ENCODE measurements around the gene ATAD3B. TPM values are rescaled to one million over a fixed set of nuclear protein-coding genes. Genes with fewer than 3 reads are reported as not detected.

ATAD3B gene
- total and polyA plus RNA-seq, 2 of the 4 experiments (the other 2 are of a cell fraction): 13.8 to 29.0 TPM

GRCh38 chr1:1422465-1423244, 48.9 kb upstream of the ATAD3B start (continued):
- TF ChIP-seq CEBPB (IDR thresholded peaks at IDR 0.05; ENCODE audit: low read depth, low read length): no peak

DNA sequence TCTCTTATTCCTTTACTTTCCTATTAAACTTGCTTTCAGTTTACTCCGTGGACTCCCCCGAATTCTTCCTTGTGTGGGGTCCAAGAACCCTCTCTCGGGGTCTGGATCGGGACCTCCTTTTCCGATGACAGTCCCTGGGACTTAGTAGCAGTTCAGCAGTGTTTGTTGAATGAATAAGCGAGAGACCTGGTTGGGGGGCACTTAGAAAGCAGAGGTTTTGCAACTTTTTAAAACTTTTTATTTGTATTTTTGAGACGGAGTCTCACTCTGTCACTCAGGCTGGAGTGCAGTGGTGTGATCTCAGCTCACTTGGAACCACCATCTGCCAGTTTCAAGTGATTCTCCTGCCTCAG, 48.3 kb upstream of the ATAD3B start:
- Histone ChIP-seq H3K4me3 (ENCODE audit: insufficient read depth, low read depth, low read length) (no peak overlapping the region), H2AK9ac (replicated peaks; ENCODE audit: low read depth, low read length, poor library complexity) (no peak overlapping the region), H3K18ac (ENCODE audit: low read depth, low read length) (no peak overlapping the region), H4K20me1 (ENCODE audit: insufficient read depth, low read length) (no peaks in the 10 kb centered on the region), H2BK5ac (ENCODE audit: low read depth, low read length, poor library complexity, severe bottlenecking) (no peak overlapping the region), H2BK20ac (ENCODE audit: low read depth, low read length) (no peak overlapping the region), H4K91ac (ENCODE audit: insufficient read depth, low read depth, low read length) (no peak overlapping the region), H3K4me1 (ENCODE audit: control insufficient read depth, insufficient read depth, low read length) (peaks cover 3% of the 10 kb centered on the region; the same call in 1 of the 2 replicates), H3K14ac (replicated peaks; ENCODE audit: low read depth, low read length) (no peak overlapping the region), H3K9ac (ENCODE audit: low read depth, low read length) (no peak overlapping the region), H3K79me1 (ENCODE audit: low read depth in 1 of 2, low read length in 2 of 2) (no peaks in the 10 kb centered on the region), H2BK15ac (ENCODE audit: low read depth, low read length) (no peak overlapping the region), H4K5ac (ENCODE audit: low read depth, low read length) (no peak overlapping the region), H3K23ac (ENCODE audit: low read depth, low read length) (no peak overlapping the region), H3K9me1 (ENCODE audit: insufficient read depth, low read length) (no peaks in the 10 kb centered on the region), H2BK120ac (ENCODE audit: low read depth, low read length) (peak overlapping the region; percentile 54; the same call in 1 of the 2 replicates), H3K56ac (ENCODE audit: extremely low read depth, insufficient read depth, low read length) (no peak overlapping the region), H3K4ac (ENCODE audit: low read depth, low read length) (no peak overlapping the region), H3K27ac (ENCODE audit: insufficient read depth, low read length) (no peak overlapping the region), H4K8ac (ENCODE audit: low read depth in 2 of 2, low read length in 2 of 2) (0 out of 4 replicates have a peak overlapping the region, but pooled peaks of 1 of the 2 experiments have one; percentile 66), H3K9me3 (ENCODE audit: control insufficient read depth, insufficient read depth, low read length) (no peaks in the 10 kb centered on the region), H3K4me2 (ENCODE audit: low read depth, low read length) (no peak overlapping the region), H2AFZ (replicated peaks; ENCODE audit: low read length, poor library complexity) (no peak overlapping the region), H3K27me3 (ENCODE audit: control insufficient read depth, insufficient read depth, low read length) (no peaks in the 10 kb centered on the region), H3K36me3 (ENCODE audit: control insufficient read depth, insufficient read depth, low read length) (no peaks in the 10 kb centered on the region), H2AK5ac (ENCODE audit: low read depth, low read length) (no peak overlapping the region)
- intact Hi-C loops (cut with micrococcal nuclease): no loop called here
- CTCF ChIA-PET: no interaction called here
- no peak for ATAC-seq (ENCODE audit: low read depth)
- BruUV-seq (replicated peaks): no TSS peak
- TF ChIP-seq SMC3 (IDR thresholded peaks at IDR 0.05; ENCODE audit: low read depth, low read length): no peak
- no peak for TF ChIP-seq CTCF (conservative IDR thresholded peaks at IDR 0.05; ENCODE audit: low read depth, low read length)
- TF ChIP-seq MAZ (IDR thresholded peaks at IDR 0.05; ENCODE audit: borderline replicate concordance, low read depth, low read length): no peak
- TF ChIP-seq POLR2A (IDR thresholded peaks at IDR 0.05; ENCODE audit: low read depth, low read length): no peak
- TF ChIP-seq MXI1 (IDR thresholded peaks at IDR 0.05; ENCODE audit: borderline replicate concordance, low read depth, low read length): no peak
- POLR2A ChIA-PET (ENCODE audit: unreplicated experiment): no interaction called here
- dilution Hi-C loops (cut with HindIII; ENCODE audit: low sequenced_read_pairs, unreplicated experiment): no loop called here
- in situ Hi-C loops (cut with MboI; ENCODE audit: low sequenced_read_pairs): no loop called here
- WGBS, 2 experiments (ENCODE audit: extremely low coverage in 2 of 2, insufficient read length in 1 of 2): 70% methylated on average over 2 of the region's 7 CpGs; no CpG with 5 or more reads in 1 of the 2 experiments
- DNase-seq: no peak
